H9 (cell line): ENCODE data around the gene KAT2B. TPM values are rescaled to one million over a fixed set of nuclear protein-coding genes. Genes with fewer than 3 reads are reported as not detected.

ENCODE experiments used
- DNase-seq: peaks from one replicate; pipeline ENCODE4 v3.0.0-alpha.2; 2017
- H2AFZ ChIP-seq: one replicate; pipeline ENCODE4 v1.6.1; 2013; ENCODE audit warnings: mild to moderate bottlenecking, low read length, control low read depth, moderate library complexity
- H2AK5ac ChIP-seq: 2 replicates; pipeline ENCODE4 v1.6.1; 2013; ENCODE audit warnings: low read length, control low read depth, mixed read lengths; ENCODE audit not compliant: insufficient read length
- H2BK120ac ChIP-seq: one replicate; pipeline ENCODE4 v1.6.1; 2013; ENCODE audit warnings: low read depth, mild to moderate bottlenecking, low read length, control low read depth, inconsistent platforms; ENCODE audit not compliant: poor library complexity, severe bottlenecking
- H2BK12ac ChIP-seq: 2 replicates; pipeline ENCODE4 v1.6.1; 2013; ENCODE audit warnings: low read length, control low read depth, mixed read lengths, low read depth; ENCODE audit not compliant: insufficient read length
- H2BK15ac ChIP-seq: 2 replicates; pipeline ENCODE4 v1.6.1; 2013; ENCODE audit warnings: low read depth, low read length, control low read depth
- H2BK20ac ChIP-seq: one replicate; pipeline ENCODE4 v1.6.1; 2013; ENCODE audit warnings: low read depth, mild to moderate bottlenecking, low read length, control low read depth, inconsistent platforms; ENCODE audit not compliant: poor library complexity, severe bottlenecking
- H2BK5ac ChIP-seq: 2 replicates; pipeline ENCODE4 v1.6.1; 2013; ENCODE audit warnings: low read length, control low read depth, mixed read lengths; ENCODE audit not compliant: insufficient read length
- H3K14ac ChIP-seq: 2 replicates; pipeline ENCODE4 v1.6.1; 2013; ENCODE audit warnings: low read length, control low read depth; ENCODE audit not compliant: insufficient read depth
- H3K18ac ChIP-seq: 2 replicates; pipeline ENCODE4 v1.6.1; 2013; ENCODE audit warnings: low read depth, mild to moderate bottlenecking, mixed read lengths, low read length, control low read depth; ENCODE audit not compliant: insufficient read length
- H3K23ac ChIP-seq: 2 replicates; pipeline ENCODE4 v1.6.1; 2013; ENCODE audit warnings: low read length, control low read depth, mixed read lengths, low read depth; ENCODE audit not compliant: insufficient read length
- H3K23me2 ChIP-seq: 2 replicates; pipeline ENCODE4 v1.6.1; 2013; ENCODE audit warnings: low read depth, mild to moderate bottlenecking, mixed read lengths, low read length, control low read depth; ENCODE audit not compliant: insufficient read length, poor library complexity, severe bottlenecking
- H3K27ac ChIP-seq: 2 replicates; pipeline ENCODE4 v1.5.1; 2013; ENCODE audit warnings: low read length, control low read depth, mixed read lengths, low read depth; ENCODE audit not compliant: insufficient read length
- H3K27me3 ChIP-seq: 2 replicates; pipeline ENCODE4 v1.6.1; 2013; ENCODE audit warnings: low read length, control low read depth, inconsistent platforms; ENCODE audit not compliant: insufficient read depth
- H3K4ac ChIP-seq: 2 replicates; pipeline ENCODE4 v1.6.1; 2013; ENCODE audit warnings: low read depth, mild to moderate bottlenecking, control low read depth, inconsistent platforms, low read length, moderate library complexity
- H3K4me1 ChIP-seq: 2 replicates; pipeline ENCODE4 v1.6.1; 2013; ENCODE audit warnings: low read length, control low read depth, inconsistent platforms; ENCODE audit not compliant: insufficient read depth
- H3K4me2 ChIP-seq: 2 replicates; pipeline ENCODE4 v1.6.1; 2013; ENCODE audit warnings: low read length, control low read depth, mixed read lengths; ENCODE audit not compliant: insufficient read length, insufficient read depth
- H3K56ac ChIP-seq: 2 replicates; pipeline ENCODE4 v1.6.1; 2013; ENCODE audit warnings: low read depth, mild to moderate bottlenecking, mixed read lengths, low read length, control low read depth; ENCODE audit not compliant: insufficient read length
- H3K79me1 ChIP-seq: 2 replicates; pipeline ENCODE4 v1.6.1; 2013; ENCODE audit warnings: low read depth, mild to moderate bottlenecking, moderate library complexity, low read length, control low read depth, inconsistent platforms; ENCODE audit not compliant: insufficient read depth, poor library complexity, severe bottlenecking
- H3K79me2 ChIP-seq: 2 replicates; pipeline ENCODE4 v1.6.1; 2013; ENCODE audit warnings: low read length, control low read depth, inconsistent platforms; ENCODE audit not compliant: insufficient read depth
- H3K9ac ChIP-seq: 2 replicates; pipeline ENCODE4 v1.6.1; 2013; ENCODE audit warnings: low read length, control low read depth, mixed read lengths; ENCODE audit not compliant: insufficient read length; ENCODE audit errors: extremely low read depth
- H3K9me3 ChIP-seq: one replicate; pipeline ENCODE4 v1.6.1; 2013; ENCODE audit warnings: low read depth, low read length, inconsistent platforms; ENCODE audit not compliant: control insufficient read depth
- H3T11ph ChIP-seq: one replicate; pipeline ENCODE4 v1.6.1; 2013; ENCODE audit warnings: mild to moderate bottlenecking, low read length, control low read depth, inconsistent platforms
- H4K20me1 ChIP-seq: one replicate; pipeline ENCODE4 v1.6.1; 2013; ENCODE audit not compliant: control insufficient read depth, insufficient read length, insufficient read depth
- H4K5ac ChIP-seq: 2 replicates; pipeline ENCODE4 v1.6.1; 2013; ENCODE audit warnings: low read depth, mild to moderate bottlenecking, mixed read lengths, low read length, control low read depth; ENCODE audit not compliant: insufficient read length
- H4K8ac ChIP-seq: replicated peaks from 2 replicates; pipeline ENCODE4 v1.6.1; 2013; ENCODE audit warnings: low read length, control low read depth, mixed read lengths, low read depth; ENCODE audit not compliant: insufficient read length
- H4K91ac ChIP-seq: 2 replicates; pipeline ENCODE4 v1.6.1; 2013; ENCODE audit warnings: low read depth, mild to moderate bottlenecking, moderate library complexity, mixed read lengths, low read length, control low read depth; ENCODE audit not compliant: insufficient read length
- H3K27ac Mint-ChIP-seq, 3 experiments: 2 replicates in 2 of 3; 3 replicates in 1 of 3; pipeline ENCODE4 v1.8.0; 2020 to 2021; ENCODE audit warnings: mixed read lengths in 3 of 3, mild to moderate bottlenecking in 1 of 3, moderate library complexity in 1 of 3
- H3K27me3 Mint-ChIP-seq: 2 replicates; pipeline ENCODE4 v1.8.0; 2021; ENCODE audit warnings: low read depth, mild to moderate bottlenecking, moderate library complexity, mixed read lengths
- H3K36me3 Mint-ChIP-seq, 3 experiments: 2 replicates in 2 of 3; 3 replicates in 1 of 3; pipeline ENCODE4 v1.8.0; 2020 to 2021; ENCODE audit warnings: low read depth in 3 of 3, mixed read lengths in 3 of 3; ENCODE audit not compliant: insufficient read depth in 1 of 3
- H3K4me1 Mint-ChIP-seq, 2 experiments: 2 replicates each; pipeline ENCODE4 v1.8.0; 2020; ENCODE audit warnings: mixed read lengths in 2 of 2
- H3K4me3 Mint-ChIP-seq, 2 experiments: 2 replicates in 1 of 2; 3 replicates in 1 of 2; pipeline ENCODE4 v1.8.0; 2020 to 2021; ENCODE audit warnings: mild to moderate bottlenecking in 2 of 2, mixed read lengths in 2 of 2, moderate library complexity in 1 of 2
- H3K9me3 Mint-ChIP-seq, 2 experiments: 2 replicates in 1 of 2; 3 replicates in 1 of 2; pipeline ENCODE4 v1.8.0; 2020; ENCODE audit warnings: mild to moderate bottlenecking in 2 of 2, mixed read lengths in 2 of 2, moderate library complexity in 1 of 2
- WGBS: extraction: QIAGEN DNeasy Blood & Tissue Kit; methylation state at CpG from one replicate; pipeline ENCODE4 v1.1.7; 2013; ENCODE audit warnings: missing lambda C conversion rate, low lambda C conversion rate, mixed read lengths; ENCODE audit not compliant: insufficient read length; ENCODE audit errors: extremely low coverage; 5-methylcytosine and 5-hydroxymethylcytosine counted together
- total RNA-seq: library from RNA; stranded (reverse); gene quantifications from 2 replicates; pipeline ENCODE4 v1.2.1, GENCODE V29; 2021
- TF ChIP-seq, protein P1 (sequence below): fragments of 200-600 bp; sonication (generic); conservative IDR thresholded peaks from 3 replicates; pipeline ENCODE4 v1.8.0; 2021; ENCODE audit warnings: antibody characterized with exemption, mild to moderate bottlenecking

Gene KAT2B
- total RNA-seq, 1 experiment from 2014 or later, result 6.3 TPM

DNA sequence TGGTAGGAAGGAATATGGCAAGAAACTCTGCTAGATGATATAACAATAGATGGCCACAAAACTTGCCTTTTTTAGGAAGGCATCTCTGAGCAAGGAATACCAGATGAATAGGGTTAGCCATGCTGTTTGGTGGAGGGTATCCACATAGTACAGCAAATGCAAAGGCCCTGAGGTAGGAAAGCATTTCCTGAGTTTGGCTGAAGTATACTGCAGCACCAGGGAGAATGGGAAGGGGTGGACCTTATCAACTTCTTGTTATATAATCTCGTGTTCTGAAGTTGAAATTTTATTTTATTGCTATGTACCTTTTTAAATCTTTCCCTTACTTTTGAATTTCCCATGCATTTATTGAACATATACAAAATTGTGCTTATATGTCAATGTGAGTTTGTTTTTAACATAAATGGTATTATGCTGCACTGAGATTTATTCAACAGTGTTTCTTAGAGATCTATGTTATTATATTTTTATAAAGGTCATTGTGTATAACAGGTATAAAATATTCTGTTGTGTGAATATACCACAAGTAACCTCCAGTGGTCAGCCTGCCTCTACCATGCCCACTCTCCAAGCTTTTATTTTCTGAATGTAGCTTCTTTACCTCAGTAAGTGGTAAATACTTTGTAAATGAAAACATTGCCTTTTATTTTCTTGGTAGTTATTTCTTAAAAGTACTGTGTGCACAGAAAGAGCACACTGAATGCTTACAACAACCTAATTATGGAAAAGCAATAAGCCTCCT lies 2.8 kb upstream of the KAT2B start:
- no peak overlapping the region for H3K18ac ChIP-seq
- H2BK20ac ChIP-seq, result no peak overlapping the region
- H3K4ac ChIP-seq, result no peak overlapping the region
- TF ChIP-seq, protein P1, sequence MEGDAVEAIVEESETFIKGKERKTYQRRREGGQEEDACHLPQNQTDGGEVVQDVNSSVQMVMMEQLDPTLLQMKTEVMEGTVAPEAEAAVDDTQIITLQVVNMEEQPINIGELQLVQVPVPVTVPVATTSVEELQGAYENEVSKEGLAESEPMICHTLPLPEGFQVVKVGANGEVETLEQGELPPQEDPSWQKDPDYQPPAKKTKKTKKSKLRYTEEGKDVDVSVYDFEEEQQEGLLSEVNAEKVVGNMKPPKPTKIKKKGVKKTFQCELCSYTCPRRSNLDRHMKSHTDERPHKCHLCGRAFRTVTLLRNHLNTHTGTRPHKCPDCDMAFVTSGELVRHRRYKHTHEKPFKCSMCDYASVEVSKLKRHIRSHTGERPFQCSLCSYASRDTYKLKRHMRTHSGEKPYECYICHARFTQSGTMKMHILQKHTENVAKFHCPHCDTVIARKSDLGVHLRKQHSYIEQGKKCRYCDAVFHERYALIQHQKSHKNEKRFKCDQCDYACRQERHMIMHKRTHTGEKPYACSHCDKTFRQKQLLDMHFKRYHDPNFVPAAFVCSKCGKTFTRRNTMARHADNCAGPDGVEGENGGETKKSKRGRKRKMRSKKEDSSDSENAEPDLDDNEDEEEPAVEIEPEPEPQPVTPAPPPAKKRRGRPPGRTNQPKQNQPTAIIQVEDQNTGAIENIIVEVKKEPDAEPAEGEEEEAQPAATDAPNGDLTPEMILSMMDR, result no peak
- H3T11ph ChIP-seq, result no peak overlapping the region
- H3K79me2 ChIP-seq, result no peaks in the 10 kb centered on the region
- no peak overlapping the region for H3K14ac ChIP-seq
- no peak overlapping the region for H3K56ac ChIP-seq
- H3K4me1 ChIP-seq, result no peaks in the 10 kb centered on the region
- no peak overlapping the region for H3K23ac ChIP-seq
- no peak overlapping the region for H2BK15ac ChIP-seq
- no peak overlapping the region for H3K4me2 ChIP-seq
- H3K9ac ChIP-seq, result no peak overlapping the region
- no peak overlapping the region for H2BK120ac ChIP-seq
- Mint-ChIP-seq H3K27me3 (peaks cover 17% of the 10 kb centered on the region), H3K36me3 (no peaks in the 10 kb centered on the region), H3K4me1 (peaks cover 17 to 24% of the 10 kb centered on the region in 2 experiments), H3K4me3 (no peak overlapping the region), H3K27ac (no peak overlapping the region), H3K9me3 (no peaks in the 10 kb centered on the region)
- WGBS, result no CpG with 5 or more reads among the region's 1 CpG
- H4K91ac ChIP-seq, result no peak overlapping the region
- no peak overlapping the region for H2BK5ac ChIP-seq
- no peak overlapping the region for H4K5ac ChIP-seq
- H2AK5ac ChIP-seq, result no peak overlapping the region
- H2BK12ac ChIP-seq, result no peak overlapping the region
- no peak overlapping the region for H3K27ac ChIP-seq
- H3K27me3 ChIP-seq, result no peaks in the 10 kb centered on the region
- H2AFZ ChIP-seq, result no peak overlapping the region
- no peaks in the 10 kb centered on the region for H3K79me1 ChIP-seq
- no peak for DNase-seq
- peaks cover 12% of the 10 kb centered on the region for H3K23me2 ChIP-seq
- no peaks in the 10 kb centered on the region for H4K20me1 ChIP-seq
- no peaks in the 10 kb centered on the region for H3K9me3 ChIP-seq
- H4K8ac ChIP-seq, result no peak overlapping the region
